ENCODE measurements around the gene ARHGAP31.
A peak's percentile ranks its signal among the peaks of the same experiment; 100 is the strongest.

ARHGAP31 gene, protein sequence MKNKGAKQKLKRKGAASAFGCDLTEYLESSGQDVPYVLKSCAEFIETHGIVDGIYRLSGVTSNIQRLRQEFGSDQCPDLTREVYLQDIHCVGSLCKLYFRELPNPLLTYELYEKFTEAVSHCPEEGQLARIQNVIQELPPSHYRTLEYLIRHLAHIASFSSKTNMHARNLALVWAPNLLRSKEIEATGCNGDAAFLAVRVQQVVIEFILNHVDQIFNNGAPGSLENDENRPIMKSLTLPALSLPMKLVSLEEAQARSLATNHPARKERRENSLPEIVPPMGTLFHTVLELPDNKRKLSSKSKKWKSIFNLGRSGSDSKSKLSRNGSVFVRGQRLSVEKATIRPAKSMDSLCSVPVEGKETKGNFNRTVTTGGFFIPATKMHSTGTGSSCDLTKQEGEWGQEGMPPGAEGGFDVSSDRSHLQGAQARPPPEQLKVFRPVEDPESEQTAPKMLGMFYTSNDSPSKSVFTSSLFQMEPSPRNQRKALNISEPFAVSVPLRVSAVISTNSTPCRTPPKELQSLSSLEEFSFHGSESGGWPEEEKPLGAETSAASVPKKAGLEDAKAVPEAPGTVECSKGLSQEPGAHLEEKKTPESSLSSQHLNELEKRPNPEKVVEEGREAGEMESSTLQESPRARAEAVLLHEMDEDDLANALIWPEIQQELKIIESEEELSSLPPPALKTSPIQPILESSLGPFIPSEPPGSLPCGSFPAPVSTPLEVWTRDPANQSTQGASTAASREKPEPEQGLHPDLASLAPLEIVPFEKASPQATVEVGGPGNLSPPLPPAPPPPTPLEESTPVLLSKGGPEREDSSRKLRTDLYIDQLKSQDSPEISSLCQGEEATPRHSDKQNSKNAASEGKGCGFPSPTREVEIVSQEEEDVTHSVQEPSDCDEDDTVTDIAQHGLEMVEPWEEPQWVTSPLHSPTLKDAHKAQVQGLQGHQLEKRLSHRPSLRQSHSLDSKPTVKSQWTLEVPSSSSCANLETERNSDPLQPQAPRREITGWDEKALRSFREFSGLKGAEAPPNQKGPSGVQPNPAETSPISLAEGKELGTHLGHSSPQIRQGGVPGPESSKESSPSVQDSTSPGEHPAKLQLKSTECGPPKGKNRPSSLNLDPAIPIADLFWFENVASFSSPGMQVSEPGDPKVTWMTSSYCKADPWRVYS (N-terminal part only)

DNA sequence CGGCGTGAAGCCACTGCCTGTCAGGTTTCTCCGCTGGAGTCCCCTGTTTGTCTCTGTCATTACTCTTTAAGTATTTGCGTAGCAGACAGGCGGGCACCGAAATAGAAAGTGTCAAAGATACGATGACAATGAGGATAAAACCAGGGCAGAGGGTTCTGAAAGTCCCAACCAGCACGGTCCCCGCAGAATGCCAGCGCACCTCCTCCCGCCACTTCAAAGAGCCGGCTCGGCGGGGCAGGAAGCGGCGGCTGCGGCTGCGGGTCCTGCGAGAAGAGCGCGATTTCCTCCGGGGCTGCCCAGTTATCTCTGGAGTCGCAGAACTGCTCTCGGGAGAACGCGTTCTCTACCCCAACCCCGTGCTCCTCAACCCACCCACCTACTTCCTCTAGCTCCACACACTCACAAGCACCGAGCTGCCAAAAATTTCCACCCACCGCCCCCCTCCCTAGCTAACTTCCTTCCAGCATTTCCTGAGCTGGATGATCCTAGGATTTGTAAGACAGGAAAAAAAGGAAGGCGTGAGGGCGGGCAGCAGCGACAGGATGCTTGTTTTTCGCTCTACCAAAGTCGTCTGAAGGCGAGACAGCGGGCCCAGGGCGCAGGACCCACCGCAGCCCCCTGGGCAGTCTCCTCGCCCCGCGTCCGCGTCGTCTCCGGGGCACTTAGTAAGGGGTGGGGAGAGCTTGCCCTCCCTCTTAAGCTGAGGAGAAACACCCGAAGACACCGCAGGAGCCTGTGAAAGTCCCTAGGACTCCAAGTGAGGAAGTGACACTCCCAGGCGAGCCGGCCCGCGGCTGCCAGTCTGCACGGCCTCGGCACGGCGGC lies at the start of gene ARHGAP31:
ARHGAP31 (plus strand) TSS at position 513 of the 825 bp plus-strand sequence. CDS start 522 bp downstream, outside the sequence.
- peak within 1 kb of the TSS; percentile 93 for H3K4me2 ChIP-seq (ENCODE audit: low read length)
- H2AFZ ChIP-seq (ENCODE audit: low read depth, low read length) = peak within 1 kb of the TSS; percentile 78
- TF ChIP-seq, protein P1, sequence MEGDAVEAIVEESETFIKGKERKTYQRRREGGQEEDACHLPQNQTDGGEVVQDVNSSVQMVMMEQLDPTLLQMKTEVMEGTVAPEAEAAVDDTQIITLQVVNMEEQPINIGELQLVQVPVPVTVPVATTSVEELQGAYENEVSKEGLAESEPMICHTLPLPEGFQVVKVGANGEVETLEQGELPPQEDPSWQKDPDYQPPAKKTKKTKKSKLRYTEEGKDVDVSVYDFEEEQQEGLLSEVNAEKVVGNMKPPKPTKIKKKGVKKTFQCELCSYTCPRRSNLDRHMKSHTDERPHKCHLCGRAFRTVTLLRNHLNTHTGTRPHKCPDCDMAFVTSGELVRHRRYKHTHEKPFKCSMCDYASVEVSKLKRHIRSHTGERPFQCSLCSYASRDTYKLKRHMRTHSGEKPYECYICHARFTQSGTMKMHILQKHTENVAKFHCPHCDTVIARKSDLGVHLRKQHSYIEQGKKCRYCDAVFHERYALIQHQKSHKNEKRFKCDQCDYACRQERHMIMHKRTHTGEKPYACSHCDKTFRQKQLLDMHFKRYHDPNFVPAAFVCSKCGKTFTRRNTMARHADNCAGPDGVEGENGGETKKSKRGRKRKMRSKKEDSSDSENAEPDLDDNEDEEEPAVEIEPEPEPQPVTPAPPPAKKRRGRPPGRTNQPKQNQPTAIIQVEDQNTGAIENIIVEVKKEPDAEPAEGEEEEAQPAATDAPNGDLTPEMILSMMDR (IDR thresholded peaks at IDR 0.05; ENCODE audit: low read depth, low read length) = no peak
- TF ChIP-seq EZH2phosphoT487 (IDR thresholded peaks at IDR 0.05; ENCODE audit: low read depth) = no peak
- H3K27me3 ChIP-seq (ENCODE audit: low read depth, low read length) = no peaks in the 10 kb centered on the region
- peak within 1 kb of the TSS; percentile 83 for H3K27ac ChIP-seq (ENCODE audit: low read length)
- peaks cover 43% of the 10 kb centered on the region for H3K79me2 ChIP-seq (ENCODE audit: low read length)
- peaks cover 29% of the 10 kb centered on the region for H3K4me1 ChIP-seq (ENCODE audit: low read length)
- H3K9me3 ChIP-seq (ENCODE audit: insufficient read depth, low read length) = no peaks in the 10 kb centered on the region
- peak within 1 kb of the TSS; percentile 94 for H3K9ac ChIP-seq (ENCODE audit: low read length)
- peak within 1 kb of the TSS; percentile 90 for H3K4me3 ChIP-seq (ENCODE audit: low read length)
- peaks cover 14% of the 10 kb centered on the region for H4K20me1 ChIP-seq (ENCODE audit: insufficient read depth, low read length)
- H3K36me3 ChIP-seq (replicated peaks; ENCODE audit: low read depth, low read length) = peaks cover 21% of the 10 kb centered on the region

DNA sequence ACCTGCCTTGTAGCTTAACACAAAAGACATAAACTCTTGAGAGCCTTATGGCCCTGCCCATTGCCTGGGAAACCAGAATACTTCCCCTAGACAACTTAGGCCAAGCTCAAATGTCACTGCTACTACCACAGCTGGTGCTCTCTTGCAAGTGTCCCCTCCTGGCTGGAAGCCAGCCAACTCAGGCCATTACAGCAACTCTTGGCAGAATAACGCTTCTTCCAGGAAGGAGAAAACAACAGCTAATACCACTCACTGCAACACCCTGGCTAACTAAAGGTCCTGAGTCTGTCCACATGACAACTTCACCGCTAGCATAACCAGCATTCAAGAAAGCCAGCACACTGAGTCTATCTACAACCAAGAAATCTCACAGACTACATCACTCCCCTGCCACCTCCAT lies 48.4 kb upstream of the ARHGAP31 start:
- Histone ChIP-seq H3K4me2 (ENCODE audit: low read length) (no peak overlapping the region), H3K9ac (ENCODE audit: low read length) (no peak overlapping the region), H3K79me2 (ENCODE audit: low read length) (no peaks in the 10 kb centered on the region; the same call in 1 of the 2 replicates), H3K4me3 (ENCODE audit: low read length) (no peak overlapping the region), H3K36me3 (replicated peaks; ENCODE audit: low read depth, low read length) (peaks cover 5% of the 10 kb centered on the region), H2AFZ (ENCODE audit: low read depth, low read length) (no peak overlapping the region), H3K27ac (ENCODE audit: low read length) (no peak overlapping the region), H4K20me1 (ENCODE audit: insufficient read depth, low read length) (no peaks in the 10 kb centered on the region), H3K4me1 (ENCODE audit: low read length) (peaks cover 8% of the 10 kb centered on the region; the same call in 1 of the 2 replicates), H3K9me3 (ENCODE audit: insufficient read depth, low read length) (peaks cover 11% of the 10 kb centered on the region; the same call in 1 of the 2 replicates), H3K27me3 (ENCODE audit: low read depth, low read length) (no peaks in the 10 kb centered on the region)
- TF ChIP-seq, protein P1 (IDR thresholded peaks at IDR 0.05; ENCODE audit: low read depth, low read length) = no peak
- no peak for TF ChIP-seq EZH2phosphoT487 (IDR thresholded peaks at IDR 0.05; ENCODE audit: low read depth)

DNA sequence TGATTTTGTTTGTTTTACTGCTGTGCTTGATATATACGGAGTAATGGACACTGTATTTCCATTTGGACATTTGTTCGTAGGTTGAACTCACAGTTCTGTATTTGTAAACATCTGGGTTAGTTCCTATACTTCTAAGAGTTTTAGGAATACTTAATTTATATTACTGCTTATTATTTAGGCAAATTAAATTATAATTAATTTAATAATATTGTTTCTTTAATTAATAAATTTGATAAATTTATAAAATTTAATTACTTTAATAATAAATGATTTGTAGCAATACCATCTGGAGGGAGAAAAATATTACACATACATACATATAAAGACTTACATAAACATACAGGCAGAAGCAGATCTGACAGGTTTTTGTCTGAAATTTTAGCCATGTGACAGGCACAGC lies 39.0 kb upstream of the ARHGAP31 start:
- H2AFZ ChIP-seq (ENCODE audit: low read depth, low read length) = no peak overlapping the region
- H3K79me2 ChIP-seq (ENCODE audit: low read length) = no peaks in the 10 kb centered on the region
- H4K20me1 ChIP-seq (ENCODE audit: insufficient read depth, low read length) = no peaks in the 10 kb centered on the region
- H3K27ac ChIP-seq (ENCODE audit: low read length) = no peak overlapping the region
- H3K4me2 ChIP-seq (ENCODE audit: low read length) = no peak overlapping the region
- TF ChIP-seq, protein P1 (IDR thresholded peaks at IDR 0.05; ENCODE audit: low read depth, low read length) = no peak
- no peak for TF ChIP-seq EZH2phosphoT487 (IDR thresholded peaks at IDR 0.05; ENCODE audit: low read depth)
- peaks cover 7% of the 10 kb centered on the region for H3K36me3 ChIP-seq (replicated peaks; ENCODE audit: low read depth, low read length)
- peaks cover 38% of the 10 kb centered on the region for H3K4me1 ChIP-seq (ENCODE audit: low read length)
- no peak overlapping the region for H3K4me3 ChIP-seq (ENCODE audit: low read length)
- no peaks in the 10 kb centered on the region for H3K27me3 ChIP-seq (ENCODE audit: low read depth, low read length)
- no peaks in the 10 kb centered on the region for H3K9me3 ChIP-seq (ENCODE audit: insufficient read depth, low read length)
- H3K9ac ChIP-seq (ENCODE audit: low read length) = no peak overlapping the region
